Breast epithelium (tissue), 3 donors: Measurements from ENCODE around the gene MAFG.

Source experiments
- POLR2AphosphoS5 ChIP-seq, 3 donors: sonication (generic); formaldehyde crosslinking; IDR thresholded peaks; one replicate each; pipeline ENCODE4 v1.6.1; 2017; ENCODE audit warnings: antibody characterized with exemption in 3 of 3
- TF ChIP-seq, protein P1 (sequence below), 3 donors: fragments of 450-650 bp; IDR thresholded peaks; one replicate each; pipeline ENCODE4 v1.5.1; 2016 to 2017; ENCODE audit warnings: antibody characterized with exemption in 3 of 3, mild to moderate bottlenecking in 3 of 3, moderate library complexity in 3 of 3

DNA sequence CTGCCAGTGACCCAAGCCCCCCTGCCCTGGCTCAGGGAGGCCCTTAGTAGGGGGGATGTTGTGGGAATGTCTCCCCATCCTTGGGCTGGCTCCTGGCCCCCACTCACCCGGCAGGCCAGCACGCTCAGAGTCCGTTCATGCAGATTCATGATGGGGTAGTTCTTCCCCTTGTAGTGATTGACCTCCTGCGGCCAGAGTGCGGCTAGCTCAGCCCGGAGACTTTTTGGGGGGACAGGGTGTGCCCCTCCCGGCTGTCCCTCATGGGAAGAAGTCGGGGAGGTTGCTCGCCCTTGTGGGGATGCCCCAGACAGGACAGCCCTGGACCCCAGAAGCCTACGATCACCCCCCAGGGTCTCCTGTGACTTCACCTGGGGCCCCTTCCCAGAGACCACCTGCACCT lies 21.5 kb downstream of the MAFG start:
- no peak for TF ChIP-seq POLR2AphosphoS5 (IDR thresholded peaks at IDR 0.05)
- TF ChIP-seq, protein P1, sequence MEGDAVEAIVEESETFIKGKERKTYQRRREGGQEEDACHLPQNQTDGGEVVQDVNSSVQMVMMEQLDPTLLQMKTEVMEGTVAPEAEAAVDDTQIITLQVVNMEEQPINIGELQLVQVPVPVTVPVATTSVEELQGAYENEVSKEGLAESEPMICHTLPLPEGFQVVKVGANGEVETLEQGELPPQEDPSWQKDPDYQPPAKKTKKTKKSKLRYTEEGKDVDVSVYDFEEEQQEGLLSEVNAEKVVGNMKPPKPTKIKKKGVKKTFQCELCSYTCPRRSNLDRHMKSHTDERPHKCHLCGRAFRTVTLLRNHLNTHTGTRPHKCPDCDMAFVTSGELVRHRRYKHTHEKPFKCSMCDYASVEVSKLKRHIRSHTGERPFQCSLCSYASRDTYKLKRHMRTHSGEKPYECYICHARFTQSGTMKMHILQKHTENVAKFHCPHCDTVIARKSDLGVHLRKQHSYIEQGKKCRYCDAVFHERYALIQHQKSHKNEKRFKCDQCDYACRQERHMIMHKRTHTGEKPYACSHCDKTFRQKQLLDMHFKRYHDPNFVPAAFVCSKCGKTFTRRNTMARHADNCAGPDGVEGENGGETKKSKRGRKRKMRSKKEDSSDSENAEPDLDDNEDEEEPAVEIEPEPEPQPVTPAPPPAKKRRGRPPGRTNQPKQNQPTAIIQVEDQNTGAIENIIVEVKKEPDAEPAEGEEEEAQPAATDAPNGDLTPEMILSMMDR (IDR thresholded peaks at IDR 0.05): no peak
